GM18520 (cell line): Measurements from ENCODE around the gene SLC4A5.

Experiments used
- ATAC-seq: cut with Tn5 transposase; IDR thresholded peaks from one replicate; pipeline ENCODE4 v1.9.1; 2021; ENCODE audit not compliant: unreplicated experiment

Gene SLC4A5

DNA sequence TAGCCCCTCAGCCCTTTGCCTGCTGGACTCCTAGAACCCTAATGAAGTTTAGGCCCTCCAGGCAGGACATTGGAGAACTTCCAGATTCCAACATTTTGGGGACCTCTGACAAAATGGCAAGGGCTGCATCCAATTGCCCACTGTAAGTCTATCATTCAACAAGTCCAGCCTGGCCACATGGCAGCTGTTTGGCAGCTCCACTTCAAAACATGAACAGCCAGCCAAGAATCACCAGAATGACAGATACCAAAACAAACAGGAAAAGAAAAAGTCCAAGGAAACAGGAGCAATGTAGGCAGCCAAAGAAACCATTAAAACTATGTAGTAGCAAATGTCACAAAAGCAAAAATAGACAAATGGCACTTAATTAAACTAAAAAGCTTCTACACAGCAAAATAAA lies 25.5 kb downstream of the SLC4A5 start:
- no peak for ATAC-seq

DNA sequence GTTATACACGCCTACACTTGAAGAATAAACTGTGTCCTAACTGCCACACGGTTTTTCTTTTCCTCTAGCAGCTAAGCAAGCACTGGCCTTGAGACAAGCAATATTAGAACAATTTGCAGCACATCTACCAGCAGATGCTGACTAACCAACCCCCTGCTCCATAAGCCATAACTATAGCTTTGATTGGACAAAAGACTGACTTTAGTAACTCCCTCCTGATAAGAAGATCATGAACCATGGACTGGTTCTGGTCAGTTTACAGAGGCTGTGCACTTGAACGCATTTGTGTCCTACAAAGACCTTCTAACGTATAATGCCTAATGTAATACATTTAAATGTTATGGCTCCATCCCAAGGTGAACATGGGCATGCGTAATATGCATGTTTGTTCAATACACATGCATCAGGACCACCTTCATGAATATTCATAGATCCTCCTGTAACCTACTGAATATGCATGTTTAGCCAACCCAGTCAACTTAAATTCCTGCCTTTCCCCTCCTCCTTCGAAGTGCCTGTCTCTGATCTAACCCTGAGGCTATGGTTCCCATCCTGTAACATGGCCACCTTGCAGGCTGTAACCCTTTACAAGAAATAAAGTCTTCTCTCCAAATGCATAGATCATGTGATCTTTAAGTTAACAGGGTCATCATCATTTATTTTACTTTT lies 26.5 kb downstream of the SLC4A5 start:
- no peak for ATAC-seq

DNA sequence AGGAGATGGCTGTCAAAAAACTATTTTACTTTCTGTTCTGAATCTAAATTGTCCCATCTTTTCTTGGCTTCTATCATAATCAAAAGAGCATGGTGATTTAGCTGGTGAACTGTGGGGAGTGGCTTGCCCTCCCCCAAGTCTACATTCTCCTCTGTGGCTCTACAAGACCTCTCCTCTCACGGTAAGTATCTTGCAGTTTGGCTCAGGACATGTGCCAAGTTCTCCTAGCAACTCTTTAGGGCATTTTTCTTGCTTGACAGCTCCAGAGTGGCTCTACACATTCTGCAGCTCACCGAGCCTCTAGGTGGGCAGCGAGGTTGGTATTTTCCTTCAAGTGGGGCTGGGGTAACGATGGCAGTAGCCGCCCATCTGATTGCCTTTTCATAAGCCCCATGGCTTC lies 29.1 kb downstream of the SLC4A5 start:
- ATAC-seq: no peak

DNA sequence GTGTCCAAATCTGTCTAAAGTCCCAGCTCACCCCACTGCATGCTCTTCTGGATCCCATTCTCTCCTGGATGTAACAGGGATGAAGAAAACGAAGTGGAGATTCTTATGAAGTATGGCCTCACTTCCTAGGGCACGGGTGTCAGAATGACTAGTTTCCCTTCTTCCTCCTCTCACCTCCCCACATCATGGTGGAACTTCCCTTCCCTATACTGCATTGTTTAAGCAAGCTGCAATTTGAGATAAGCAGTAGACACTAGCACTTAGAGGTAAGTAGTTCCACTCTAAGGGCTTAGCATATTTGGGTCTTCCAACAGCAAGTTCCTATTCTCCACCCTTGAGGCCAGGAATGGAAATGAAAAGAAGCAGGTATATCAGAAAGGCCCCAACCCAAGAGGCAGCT lies 29.7 kb downstream of the SLC4A5 start:
- ATAC-seq: no peak

DNA sequence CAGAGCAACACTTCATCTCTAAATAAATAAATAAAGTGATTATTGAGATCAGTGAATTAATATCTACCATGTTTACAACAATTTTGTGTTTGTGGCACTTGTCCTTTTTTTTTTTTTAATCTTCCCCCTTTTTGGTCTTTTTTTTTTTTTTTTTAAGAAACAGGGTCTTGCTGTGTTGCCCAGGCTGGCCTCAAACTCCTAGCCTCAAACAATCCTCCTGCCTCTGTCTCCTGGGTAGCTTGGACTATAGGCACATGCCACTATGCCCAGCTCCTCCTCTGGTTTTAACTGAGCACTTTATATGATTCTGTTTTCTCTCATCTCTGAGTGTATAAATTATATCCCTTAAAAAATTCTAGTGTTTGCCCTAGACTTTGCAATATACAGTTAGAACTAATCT lies 30.3 kb downstream of the SLC4A5 start:
- no peak for ATAC-seq

DNA sequence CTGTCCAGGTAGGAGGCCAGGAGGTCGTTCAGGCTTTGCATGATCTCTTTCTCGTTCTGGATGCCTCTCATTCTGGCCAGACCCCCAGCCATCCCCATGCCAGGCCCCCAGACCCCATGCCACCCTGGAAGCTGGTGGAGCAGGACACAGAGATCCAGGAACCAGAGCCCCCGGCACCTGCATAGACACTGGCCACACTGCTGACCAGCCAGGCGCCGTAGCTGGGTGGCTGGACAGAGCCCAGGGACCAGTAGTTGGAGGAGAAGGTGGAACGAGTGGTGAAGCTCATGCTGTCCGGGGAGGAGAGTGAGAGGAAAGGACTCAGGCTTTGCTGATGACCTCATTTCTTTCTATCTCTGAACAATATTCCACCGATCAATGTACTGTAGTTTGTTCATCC lies 35.5 kb downstream of the SLC4A5 start:
- no peak for ATAC-seq

DNA sequence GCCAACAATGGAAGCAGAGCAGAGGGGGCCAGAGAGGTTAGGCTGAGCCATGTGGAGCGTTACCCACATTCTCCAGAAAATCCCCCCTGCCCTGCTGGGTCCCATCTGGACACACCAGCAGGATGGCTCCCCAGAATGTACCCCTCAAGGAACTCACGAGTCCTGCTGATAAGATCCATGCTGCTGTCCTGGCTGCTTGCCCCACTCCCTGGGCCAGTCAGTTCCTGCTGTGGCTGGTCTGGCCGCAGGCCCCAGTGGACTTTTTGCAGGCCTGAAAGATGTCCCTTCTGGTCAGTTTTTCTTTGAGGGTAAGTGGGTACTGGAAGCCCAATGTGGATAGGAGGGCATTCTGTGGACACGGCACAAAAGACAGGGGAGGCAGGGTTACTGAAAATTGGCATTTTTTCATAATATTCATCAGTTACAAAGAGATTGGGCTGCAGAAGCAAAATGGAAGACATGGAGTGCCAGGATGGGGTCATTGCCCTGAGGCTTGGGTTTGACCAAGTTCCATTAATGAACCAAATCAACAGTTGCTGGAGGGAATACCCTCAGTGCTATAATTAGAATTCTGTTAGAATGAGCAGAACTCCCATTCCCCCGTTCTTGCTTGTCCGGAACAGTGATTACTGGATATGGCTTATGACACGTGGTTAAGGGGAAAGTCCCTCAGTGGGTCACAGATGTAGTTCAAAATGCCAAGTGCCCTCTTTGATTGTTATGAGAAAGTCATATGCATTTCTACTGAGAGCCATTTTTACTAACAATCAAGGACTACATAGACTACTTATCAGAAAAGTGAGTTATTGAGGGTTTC lies 38.7 kb downstream of the SLC4A5 start:
- no peak for ATAC-seq

DNA sequence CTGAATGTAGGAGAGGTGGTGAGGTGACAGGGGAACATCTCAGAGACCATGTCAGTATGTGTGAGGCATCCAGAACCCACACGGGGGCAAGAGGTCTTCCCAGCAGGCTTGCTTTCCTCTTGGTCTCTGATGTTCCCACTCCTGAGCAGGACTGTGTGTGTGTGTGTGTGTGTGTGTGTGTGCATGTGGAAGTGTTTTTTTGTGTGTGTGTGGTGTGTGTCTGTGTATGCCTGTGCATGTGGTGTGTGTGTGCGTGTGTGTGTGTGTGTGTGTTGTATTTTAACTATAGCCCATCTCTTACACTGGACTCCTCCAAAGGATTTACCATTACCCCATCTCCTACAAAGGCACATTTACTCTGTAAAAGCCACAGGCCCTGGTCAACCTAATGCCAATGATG lies 40.4 kb downstream of the SLC4A5 start:
- ATAC-seq: no peak

DNA sequence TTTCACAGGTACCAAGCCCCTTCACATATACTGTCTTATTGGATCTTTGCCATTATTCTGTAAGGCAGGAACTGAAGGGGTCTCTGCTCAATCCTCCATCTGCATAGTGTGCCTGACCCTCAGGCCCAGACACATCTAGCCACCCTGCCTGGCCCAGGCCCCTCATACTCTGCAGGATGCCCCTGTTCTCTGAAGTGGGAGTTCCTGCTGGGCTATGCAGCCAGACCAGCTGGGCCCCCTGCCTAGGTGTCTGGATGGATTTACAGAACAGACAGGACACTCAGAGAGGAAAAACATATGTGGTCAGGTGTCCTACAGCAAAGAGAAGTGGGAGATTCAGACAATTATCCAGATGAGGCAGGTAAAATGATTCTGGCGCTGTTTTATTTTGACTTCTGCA lies 42.0 kb downstream of the SLC4A5 start:
- no peak for ATAC-seq

DNA sequence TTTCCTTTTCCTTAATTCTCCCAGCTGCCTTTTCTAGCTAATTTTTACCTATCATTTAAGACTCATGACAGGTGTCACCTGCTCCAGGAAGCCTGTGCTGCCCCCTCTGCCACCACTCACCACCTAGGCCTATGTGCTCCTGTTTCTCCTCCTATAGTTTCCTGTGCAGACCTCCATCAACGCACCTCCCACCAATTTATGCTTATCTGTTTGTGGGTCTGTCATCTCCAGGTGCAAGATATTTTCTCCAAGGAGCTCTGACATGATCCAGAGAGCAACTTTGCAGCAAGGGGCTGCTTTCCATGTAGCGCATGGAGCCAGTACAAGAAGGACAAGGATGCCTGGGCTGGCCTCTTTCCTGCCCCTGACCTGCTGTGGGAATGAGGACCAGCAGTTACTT lies 42.7 kb downstream of the SLC4A5 start:
- no peak for ATAC-seq

DNA sequence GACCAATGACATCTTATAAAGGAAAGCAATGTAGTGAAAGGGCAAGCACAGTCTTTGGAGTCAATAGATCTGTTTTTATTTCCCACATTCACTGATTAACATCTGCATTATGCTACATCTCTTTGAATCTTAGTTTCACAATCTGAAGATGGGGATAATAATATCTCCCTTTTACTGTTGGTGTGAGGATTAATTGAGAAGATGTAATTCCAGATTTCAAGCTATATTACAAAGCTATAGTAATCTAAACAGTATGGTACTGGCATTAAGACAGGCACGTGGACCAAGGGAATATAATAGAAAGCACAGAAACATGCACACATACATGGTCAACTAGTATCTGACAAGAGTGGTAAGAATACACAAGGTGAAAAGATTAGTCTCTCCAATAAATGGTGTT lies 45.3 kb downstream of the SLC4A5 start:
- no peak for ATAC-seq

DNA sequence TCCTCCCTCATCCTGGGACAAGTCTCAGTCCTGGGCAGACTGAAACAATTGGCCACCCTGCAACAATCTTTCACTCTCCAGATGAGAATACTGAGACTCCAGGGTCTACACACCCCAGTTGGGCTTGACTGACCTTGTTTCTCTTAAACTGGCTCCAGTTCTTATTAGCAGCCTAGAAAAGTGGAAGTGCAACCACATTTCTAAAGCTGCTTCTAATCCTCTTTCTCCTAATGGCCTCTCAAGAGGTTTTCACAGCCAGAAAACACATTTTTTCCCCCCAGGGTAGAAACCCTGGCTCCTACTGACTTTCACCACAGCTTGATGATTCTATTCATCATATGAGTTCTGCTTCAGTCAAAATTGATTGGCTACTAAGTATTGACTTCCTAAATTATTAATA lies 45.8 kb downstream of the SLC4A5 start:
- ATAC-seq: no peak

DNA sequence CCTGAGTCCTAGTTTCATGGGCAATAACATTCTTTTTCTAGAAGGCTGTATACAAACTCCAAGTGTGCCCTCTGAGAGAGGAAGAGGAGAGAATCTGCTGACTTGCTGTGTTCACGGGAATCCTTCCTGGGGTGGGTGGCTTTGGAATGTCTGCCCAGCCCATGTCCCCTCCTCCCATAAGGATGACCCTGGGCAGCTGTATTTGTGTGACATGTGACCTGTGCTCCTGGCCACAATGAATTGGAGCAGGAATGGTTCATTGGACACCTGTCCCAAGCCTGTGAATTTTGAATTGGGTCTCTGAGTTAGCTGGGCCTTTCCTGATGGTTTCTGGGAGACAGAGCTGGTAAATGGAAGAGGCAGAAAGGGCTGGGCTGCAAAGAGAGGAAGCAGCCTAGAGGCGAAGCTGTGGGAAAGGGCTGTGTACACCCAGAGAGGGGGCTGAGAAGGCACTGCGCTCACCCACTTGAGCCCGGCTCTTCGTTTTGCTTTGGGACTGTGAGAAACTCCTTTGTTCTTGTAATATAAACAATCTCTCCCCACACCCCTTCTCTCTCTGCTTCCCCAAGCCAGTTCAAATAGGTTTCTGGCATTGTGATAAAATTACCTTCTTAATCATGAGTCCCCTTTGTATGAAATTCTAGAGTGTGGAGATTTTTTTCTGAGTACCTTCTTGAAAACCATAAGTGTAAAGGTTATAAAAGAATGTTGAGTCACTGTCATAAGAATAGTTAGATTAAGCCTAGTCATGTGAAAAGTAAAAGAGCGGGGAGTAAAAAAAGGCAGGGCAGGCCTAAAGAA lies 49.8 kb downstream of the SLC4A5 start:
- ATAC-seq: no peak

DNA sequence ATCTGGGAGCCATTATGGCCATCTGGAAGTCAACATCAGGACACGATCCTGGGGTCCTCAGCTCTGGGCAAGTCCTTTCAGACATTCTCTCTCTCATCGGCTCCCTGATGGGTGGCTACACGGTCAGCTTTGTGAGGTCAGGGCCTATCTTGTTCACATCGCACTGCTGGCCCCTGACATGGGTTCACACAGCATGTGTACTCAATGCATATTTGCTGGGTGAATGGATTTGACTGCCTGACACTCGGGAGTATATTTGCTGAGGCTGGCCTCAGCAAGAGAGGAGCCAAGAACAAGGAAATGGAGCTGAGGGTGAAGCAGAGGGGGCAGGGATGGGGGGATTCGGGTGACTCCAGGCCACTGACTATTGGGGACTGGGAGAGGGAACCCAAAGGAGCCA lies 50.5 kb downstream of the SLC4A5 start:
- no peak for ATAC-seq

DNA sequence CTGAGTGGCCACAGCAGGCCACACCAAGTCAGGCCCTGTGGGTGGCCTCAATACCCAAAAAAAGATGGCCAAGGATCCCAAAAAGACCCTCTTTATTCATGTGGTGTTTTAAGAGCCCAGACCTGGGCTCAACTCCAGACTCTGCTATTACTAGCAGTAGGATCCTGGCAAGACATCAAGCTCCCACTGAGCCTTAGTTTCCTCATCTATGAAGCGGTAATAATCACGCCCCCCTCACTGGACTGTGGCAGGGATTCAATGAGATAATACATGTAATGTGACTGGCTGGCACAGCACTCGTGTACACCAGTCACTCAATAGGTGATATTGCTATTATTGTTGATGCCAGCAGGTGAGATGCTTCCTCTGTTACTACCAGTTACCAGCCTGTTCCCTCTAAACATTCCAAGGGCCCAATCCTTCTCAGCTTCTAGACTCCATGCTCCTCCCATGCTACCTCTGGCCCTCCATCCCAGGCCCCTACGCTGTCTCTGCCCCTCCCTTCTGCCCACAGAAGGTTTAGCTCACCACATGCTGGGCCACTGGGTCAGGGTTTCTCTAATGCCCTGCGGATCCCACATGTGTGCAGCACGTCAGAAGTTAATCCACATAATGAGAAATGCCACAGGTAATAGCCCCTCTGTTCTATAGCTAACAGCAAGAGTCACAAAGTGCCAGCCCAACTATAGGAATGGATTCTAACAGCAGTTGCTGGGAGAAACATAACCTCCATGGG lies 51.2 kb downstream of the SLC4A5 start:
- no peak for ATAC-seq

DNA sequence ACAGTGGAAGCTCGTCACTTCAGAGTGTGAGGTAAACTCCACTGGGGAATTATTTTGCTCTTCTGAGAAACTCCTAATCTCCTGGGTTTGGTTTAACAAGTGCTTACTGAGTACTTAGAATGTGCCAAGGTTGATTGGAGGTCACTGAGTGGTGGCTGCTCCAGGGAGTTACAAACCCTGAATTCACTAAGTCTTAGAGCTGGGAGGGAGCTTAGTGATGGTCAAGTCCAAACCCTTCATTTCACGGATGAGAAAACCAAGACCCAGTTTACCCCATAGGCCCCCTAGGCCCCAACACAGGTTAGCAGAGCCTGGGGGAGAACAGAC lies 52.0 kb downstream of the SLC4A5 start:
- ATAC-seq: no peak

DNA sequence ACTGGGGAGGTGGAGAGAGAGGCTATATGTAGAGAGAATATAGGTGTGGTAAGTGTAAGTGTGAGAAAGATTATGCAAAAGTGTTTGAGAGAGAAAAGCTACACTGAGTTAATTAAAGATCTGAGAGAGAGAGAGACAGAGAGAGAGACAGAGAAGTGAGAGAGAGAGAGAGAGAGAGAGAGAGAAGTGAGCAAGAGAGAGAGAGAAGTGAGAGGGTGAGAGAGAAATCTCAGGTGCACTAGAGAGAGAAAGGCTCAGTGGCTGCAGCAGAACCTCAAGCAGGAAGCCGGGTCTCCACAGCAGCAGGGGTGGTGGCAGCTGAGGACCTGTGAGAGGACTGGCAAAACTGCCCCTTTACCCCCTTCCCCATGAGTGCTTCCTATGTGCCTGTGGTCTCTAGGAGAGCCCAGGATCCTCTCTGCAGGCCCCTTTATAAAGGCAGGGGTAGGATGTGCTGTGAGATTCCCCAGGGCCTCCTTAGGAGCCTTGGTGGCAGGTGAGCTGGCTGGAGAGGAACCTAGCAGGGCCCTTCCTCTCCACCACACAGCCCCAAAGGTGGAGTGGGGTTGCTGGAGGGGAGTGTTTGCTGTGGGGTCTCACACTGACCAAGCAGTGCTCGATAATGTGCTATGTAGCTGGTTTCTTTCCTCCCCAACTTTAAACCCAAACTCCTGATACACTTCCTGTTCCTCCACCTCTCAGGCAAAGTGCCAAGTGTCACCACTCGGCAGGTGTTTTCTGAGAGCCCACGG lies 52.6 kb downstream of the SLC4A5 start:
- no peak for ATAC-seq

DNA sequence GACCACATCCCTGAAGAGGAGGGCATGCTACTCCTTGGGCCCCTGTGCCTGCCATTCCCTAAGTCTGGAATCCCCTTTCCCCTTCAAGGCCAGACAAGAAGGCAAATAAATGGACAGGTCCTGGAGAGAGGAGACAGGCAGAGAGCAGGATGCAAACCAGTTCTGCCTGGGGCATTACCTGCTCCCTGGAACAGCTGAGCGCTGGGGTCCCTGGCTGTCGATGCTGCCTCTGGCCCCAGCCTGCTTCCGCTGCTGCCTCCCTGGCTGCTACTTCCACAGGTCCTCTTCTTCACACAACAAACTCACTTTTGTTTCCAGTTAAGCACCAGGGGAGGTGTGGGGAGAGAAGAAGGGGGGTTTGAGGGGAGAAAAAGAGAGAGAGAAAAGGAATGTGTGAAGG lies 53.1 kb downstream of the SLC4A5 start:
- ATAC-seq: no peak

DNA sequence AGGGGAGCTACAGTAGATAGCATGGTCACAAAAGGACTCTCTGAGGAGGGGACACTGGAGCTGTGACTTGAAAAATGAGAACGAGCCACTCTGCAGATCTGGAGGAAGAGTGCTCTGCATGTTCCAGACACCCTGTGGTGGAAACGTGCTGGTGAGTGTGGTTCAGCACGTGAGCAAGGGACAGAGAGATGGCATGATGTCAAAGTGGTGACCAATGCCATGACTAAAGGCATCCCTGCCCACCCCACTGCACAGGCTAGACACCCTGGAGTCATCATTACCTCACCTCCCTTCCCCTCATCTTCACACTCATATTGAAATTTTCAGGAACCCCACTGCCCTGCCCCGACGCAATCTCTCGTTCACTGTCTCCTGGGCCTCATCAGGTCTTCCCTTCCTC lies 56.5 kb downstream of the SLC4A5 start:
- no peak for ATAC-seq

DNA sequence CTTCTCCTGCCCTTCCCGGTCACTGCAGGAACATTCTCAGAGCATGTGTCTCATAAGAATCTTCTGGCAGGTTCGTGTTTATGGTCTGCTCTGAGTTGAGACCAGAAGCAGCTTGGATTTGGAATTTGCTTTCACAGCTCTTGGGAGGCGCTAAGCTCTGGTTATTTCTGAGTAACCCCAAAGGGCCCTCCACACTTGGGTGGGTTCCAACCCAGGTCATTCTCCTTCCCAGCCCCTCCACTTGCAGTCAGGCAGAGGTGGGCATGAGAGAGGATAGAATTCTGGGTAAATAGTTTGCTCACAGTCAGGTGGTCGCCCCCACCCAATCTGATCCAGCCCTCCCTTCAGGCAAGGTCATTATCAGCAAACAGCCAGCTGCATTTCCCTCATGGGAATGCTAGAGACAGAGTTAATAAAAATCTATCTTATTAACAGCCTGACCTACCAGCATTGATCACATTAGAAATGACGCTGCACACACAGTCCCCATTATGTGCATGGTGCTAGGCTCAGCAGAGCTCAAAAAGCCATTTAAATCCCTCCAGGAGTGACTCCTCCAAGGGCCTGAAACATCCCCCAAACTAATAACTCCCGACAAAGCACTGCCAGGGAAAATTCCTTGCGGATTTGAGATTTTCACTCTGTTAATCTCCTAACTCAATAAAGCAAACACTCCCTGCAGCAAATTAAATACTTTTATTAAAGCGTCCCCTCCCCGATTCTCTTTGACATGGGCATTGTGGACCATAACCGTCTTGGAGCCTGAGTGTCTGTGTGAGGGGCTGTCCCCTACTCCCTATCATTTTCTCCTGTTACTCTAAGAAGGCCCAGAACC lies 61.9 kb downstream of the SLC4A5 start:
- ATAC-seq: no peak
